Activated CD4-positive, alpha-beta T cell treated with anti-CD3 and anti-CD28 coated beads, Interleukin-2, amount 10 ng/mL, durations not matched to agents 24 days and 14 days (primary cell): ENCODE measurements around the gene GPD2. TPM values are rescaled to one million over a fixed set of nuclear protein-coding genes. Genes with fewer than 3 reads are reported as not detected.

Experiments used
- DNase-seq: peaks from one replicate; pipeline ENCODE4 v3.0.0; 2022
- H3K27ac Mint-ChIP-seq: one replicate; pipeline ENCODE4 v1.8.0; 2022; ENCODE audit warnings: mild to moderate bottlenecking, mixed read lengths
- H3K27me3 Mint-ChIP-seq: one replicate; pipeline ENCODE4 v1.8.0; 2022; ENCODE audit warnings: mixed read lengths
- H3K36me3 Mint-ChIP-seq: one replicate; pipeline ENCODE4 v1.8.0; 2022; ENCODE audit warnings: low read depth, mild to moderate bottlenecking, mixed read lengths
- H3K4me1 Mint-ChIP-seq: one replicate; pipeline ENCODE4 v1.8.0; 2021; ENCODE audit warnings: mixed read lengths
- H3K4me3 Mint-ChIP-seq: one replicate; pipeline ENCODE4 v1.8.0; 2022; ENCODE audit warnings: mild to moderate bottlenecking, moderate library complexity, mixed read lengths
- H3K9me3 Mint-ChIP-seq: one replicate; pipeline ENCODE4 v1.8.0; 2021; ENCODE audit warnings: mixed read lengths
- intact Hi-C: fragments of 100-400 bp; cut with micrococcal nuclease; formaldehyde crosslinking; loops from one replicate; pipeline ENCODE4 v1.15.1; 2023
- total RNA-seq: library from RNA; stranded (reverse); gene quantifications from 2 replicates; pipeline ENCODE4 v1.2.3, GENCODE V29; 2022

Gene GPD2
- 18.0 and 19.7 TPM in 2 replicates for total RNA-seq

GRCh38 chr2:156435718-156436496 is at the start of gene GPD2:
GPD2 (plus strand) TSS chr2:156436379; CDS start chr2:156476106, 39,727 bp downstream.
- H3K27me3 Mint-ChIP-seq: no peaks in the 10 kb centered on the region
- peak within 1 kb of the TSS; percentile 93 for H3K4me3 Mint-ChIP-seq
- H3K27ac Mint-ChIP-seq: peak within 1 kb of the TSS; percentile 98
- intact Hi-C loops: loop anchor here (1.0 to 10.0 kb wide), 5 partner anchors 23 to 95 kb away; no protein-coding TSS in a partner anchor
- peaks cover 37% of the 10 kb centered on the region for H3K4me1 Mint-ChIP-seq
- peaks cover 17% of the 10 kb centered on the region for H3K36me3 Mint-ChIP-seq
- peaks cover 4% of the 10 kb centered on the region for H3K9me3 Mint-ChIP-seq
- DNase-seq: peak; percentile 89

- peaks cover 11% of the 10 kb centered on the region for H3K4me1 Mint-ChIP-seq
- no peak for DNase-seq
- intact Hi-C loops: no loop called here
- no peaks in the 10 kb centered on the region for H3K9me3 Mint-ChIP-seq
- H3K27me3 Mint-ChIP-seq: no peaks in the 10 kb centered on the region
- H3K36me3 Mint-ChIP-seq: no peaks in the 10 kb centered on the region
- no peak overlapping the region for H3K4me3 Mint-ChIP-seq
- H3K27ac Mint-ChIP-seq: no peak overlapping the region
Observed at GRCh38 chr2:156394033-156394741, 42.0 kb upstream of the GPD2 start.

DNA sequence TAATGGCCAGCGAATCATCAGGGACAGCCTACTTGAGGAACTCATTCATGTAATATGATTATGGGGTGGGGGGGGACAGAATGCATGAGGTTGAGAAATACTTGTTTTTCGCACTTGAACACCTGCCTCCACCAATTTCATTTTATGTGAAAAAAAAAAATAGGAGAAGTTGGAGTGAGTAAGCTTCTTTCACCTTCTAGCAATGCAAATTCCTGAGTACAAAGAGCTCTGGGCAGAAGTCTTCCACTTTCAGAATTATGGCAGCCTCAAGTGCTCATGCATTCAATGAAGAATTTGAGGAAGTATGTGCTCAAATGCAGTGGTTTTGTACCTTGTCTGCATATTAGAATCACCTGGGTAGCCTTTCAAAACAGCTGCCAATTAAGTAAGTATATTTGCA is 40.1 kb upstream of the GPD2 start:
- Mint-ChIP-seq H3K9me3 (no peaks in the 10 kb centered on the region), H3K4me1 (peaks cover 26% of the 10 kb centered on the region), H3K36me3 (no peaks in the 10 kb centered on the region), H3K4me3 (no peak overlapping the region), H3K27ac (no peak overlapping the region), H3K27me3 (peaks cover 5% of the 10 kb centered on the region)
- intact Hi-C loops: no loop called here
- DNase-seq: no peak

GRCh38 chr2:156397229-156397628 is 39.0 kb upstream of the GPD2 start:
- Mint-ChIP-seq H3K4me3 (no peak overlapping the region), H3K4me1 (peaks cover 36% of the 10 kb centered on the region), H3K27me3 (peaks cover 5% of the 10 kb centered on the region), H3K27ac (no peak overlapping the region), H3K9me3 (no peaks in the 10 kb centered on the region), H3K36me3 (no peaks in the 10 kb centered on the region)
- no peak for DNase-seq
- intact Hi-C loops: no loop called here

- H3K4me3 Mint-ChIP-seq: no peak overlapping the region
- intact Hi-C loops: no loop called here
- H3K4me1 Mint-ChIP-seq: peaks cover 36% of the 10 kb centered on the region
- H3K36me3 Mint-ChIP-seq: no peaks in the 10 kb centered on the region
- H3K9me3 Mint-ChIP-seq: no peaks in the 10 kb centered on the region
- H3K27ac Mint-ChIP-seq: no peak overlapping the region
- peak; percentile 60 for DNase-seq
- H3K27me3 Mint-ChIP-seq: peaks cover 5% of the 10 kb centered on the region
Observed at GRCh38 chr2:156398176-156398575, 38.0 kb upstream of the GPD2 start.

- Mint-ChIP-seq H3K9me3 (no peaks in the 10 kb centered on the region), H3K27me3 (peaks cover 5% of the 10 kb centered on the region), H3K4me1 (peaks cover 36% of the 10 kb centered on the region), H3K36me3 (no peaks in the 10 kb centered on the region), H3K4me3 (peak overlapping the region; percentile 92), H3K27ac (peak overlapping the region; percentile 96)
- DNase-seq: no peak
- intact Hi-C loops: no loop called here
Observed at GRCh38 chr2:156399224-156399949, 36.8 kb upstream of the GPD2 start.

GRCh38 chr2:156399950-156400705 is 36.1 kb upstream of the GPD2 start:
- H3K4me1 Mint-ChIP-seq: peaks cover 36% of the 10 kb centered on the region
- H3K27ac Mint-ChIP-seq: peak overlapping the region; percentile 96
- peaks cover 5% of the 10 kb centered on the region for H3K27me3 Mint-ChIP-seq
- H3K36me3 Mint-ChIP-seq: no peaks in the 10 kb centered on the region
- H3K9me3 Mint-ChIP-seq: no peaks in the 10 kb centered on the region
- peak; percentile 76 for DNase-seq
- intact Hi-C loops: loop anchor here (1.0 to 10.0 kb wide), 8 partner anchors 15 to 1065 kb away; no protein-coding TSS in a partner anchor
- peak overlapping the region; percentile 92 for H3K4me3 Mint-ChIP-seq

DNA sequence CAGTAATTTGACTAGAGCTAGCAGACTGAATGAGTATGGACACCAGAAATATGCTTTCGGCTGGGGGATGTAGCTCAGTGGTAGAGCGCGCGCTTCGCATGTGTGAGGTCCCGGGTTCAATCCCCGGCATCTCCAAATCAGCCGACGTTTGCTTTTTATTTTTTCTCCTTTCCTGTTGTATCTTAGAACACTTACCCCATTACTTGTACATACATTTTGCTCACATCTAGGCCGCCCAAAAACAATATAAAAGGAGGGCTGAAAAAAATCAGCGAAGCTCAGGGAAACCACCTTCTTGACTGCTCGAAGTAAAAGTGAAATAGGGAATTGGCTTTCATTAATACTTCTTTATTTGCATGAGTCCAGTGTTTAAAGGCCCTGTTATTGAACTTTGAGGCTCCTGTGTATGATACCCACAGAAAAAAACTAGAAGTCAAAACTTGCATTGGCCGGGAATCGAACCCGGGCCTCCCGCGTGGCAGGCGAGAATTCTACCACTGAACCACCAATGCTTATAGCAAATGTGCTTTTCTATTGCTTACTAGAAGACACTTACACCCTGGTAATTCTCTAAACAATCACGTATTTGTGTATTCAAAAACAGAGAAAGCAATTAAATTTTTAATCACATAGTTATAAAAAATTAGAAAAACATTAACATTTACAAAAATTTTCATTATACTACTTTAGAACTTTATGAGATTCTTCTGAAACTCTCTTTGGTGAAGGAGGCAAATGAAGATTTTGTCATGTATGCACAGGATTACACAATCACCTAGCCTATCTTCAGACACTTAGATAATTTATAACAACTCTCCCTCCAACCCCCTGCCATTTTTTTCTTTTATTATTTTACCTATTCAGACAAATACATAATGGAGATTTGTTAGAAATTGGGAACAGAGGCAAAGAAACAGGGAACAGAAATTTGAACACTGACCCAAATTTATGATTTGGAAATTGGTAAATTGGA is 35.2 kb upstream of the GPD2 start:
- Mint-ChIP-seq H3K27me3 (peaks cover 5% of the 10 kb centered on the region), H3K36me3 (no peaks in the 10 kb centered on the region), H3K4me1 (peaks cover 36% of the 10 kb centered on the region), H3K4me3 (peak overlapping the region; percentile 92), H3K27ac (peak overlapping the region; percentile 96), H3K9me3 (no peaks in the 10 kb centered on the region)
- intact Hi-C loops: loop anchor here (1.0 to 10.0 kb wide), 10 partner anchors 16 to 1064 kb away; partner anchors contain the start of gene GPD2
- peak; percentile 94 for DNase-seq

DNA sequence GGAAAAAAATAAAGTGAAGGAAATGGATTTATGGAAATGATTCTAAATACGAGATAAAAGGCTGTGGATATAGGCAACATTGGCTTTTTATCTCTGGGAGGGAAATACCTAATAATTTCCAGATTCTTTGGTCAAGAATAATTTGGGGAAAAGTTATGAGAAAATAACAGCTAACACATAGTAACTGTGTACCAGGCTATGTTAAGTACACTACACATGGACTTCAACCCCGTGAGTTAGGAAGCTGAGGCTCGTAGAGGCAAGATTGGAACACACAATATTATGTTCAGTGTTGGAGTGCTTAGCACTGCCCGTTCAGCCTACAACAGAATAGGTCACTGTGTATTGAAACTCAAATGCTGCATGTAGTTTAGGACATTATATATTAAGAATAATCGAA is 34.3 kb upstream of the GPD2 start:
- H3K9me3 Mint-ChIP-seq: no peaks in the 10 kb centered on the region
- intact Hi-C loops: loop anchor here (1.0 to 10.0 kb wide), 6 partner anchors 34 to 1063 kb away; partner anchors contain the start of gene GPD2

DNA sequence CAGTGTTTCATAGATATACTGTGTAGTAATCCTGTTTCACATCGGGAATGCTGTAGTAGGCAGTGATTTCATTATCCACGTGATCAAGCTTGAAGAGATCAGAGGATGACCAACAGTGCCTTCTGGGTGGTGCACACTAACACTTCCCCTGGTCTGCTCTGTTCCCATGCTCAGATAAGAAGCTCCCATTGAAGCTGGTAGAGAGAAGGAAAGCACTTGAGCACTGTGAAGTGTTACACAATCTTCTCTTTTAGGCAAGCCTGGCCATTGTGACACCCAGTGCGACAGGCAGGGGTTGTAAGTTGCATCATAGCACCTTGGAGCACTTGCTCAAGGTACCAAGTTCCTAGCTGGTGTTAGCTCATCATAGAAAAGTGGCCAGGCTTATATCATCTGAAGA is 30.6 kb upstream of the GPD2 start:
- H3K9me3 Mint-ChIP-seq: no peaks in the 10 kb centered on the region
- intact Hi-C loops: loop anchor here (10.0 kb wide), 2 partner anchors 489 to 1059 kb away; no protein-coding TSS in a partner anchor
- H3K4me1 Mint-ChIP-seq: peaks cover 18% of the 10 kb centered on the region

More for the DNA sequence above, 34.3 kb upstream of the GPD2 start:
- DNase-seq: no peak
- H3K27me3 Mint-ChIP-seq: peaks cover 7% of the 10 kb centered on the region
- H3K4me3 Mint-ChIP-seq: no peak overlapping the region
- peaks cover 40% of the 10 kb centered on the region for H3K4me1 Mint-ChIP-seq
- H3K27ac Mint-ChIP-seq: no peak overlapping the region
- no peaks in the 10 kb centered on the region for H3K36me3 Mint-ChIP-seq

GRCh38 chr2:156411835-156412234 is 24.3 kb upstream of the GPD2 start:
- Mint-ChIP-seq H3K36me3 (no peaks in the 10 kb centered on the region), H3K4me3 (no peak overlapping the region), H3K9me3 (no peaks in the 10 kb centered on the region), H3K27ac (no peak overlapping the region), H3K27me3 (peaks cover 19% of the 10 kb centered on the region), H3K4me1 (no peaks in the 10 kb centered on the region)
- DNase-seq: no peak
- intact Hi-C loops: no loop called here

More for the DNA sequence above, 30.6 kb upstream of the GPD2 start:
- H3K4me3 Mint-ChIP-seq: no peak overlapping the region
- DNase-seq: no peak
- H3K36me3 Mint-ChIP-seq: no peaks in the 10 kb centered on the region
- peaks cover 15% of the 10 kb centered on the region for H3K27me3 Mint-ChIP-seq
- H3K27ac Mint-ChIP-seq: no peak overlapping the region

DNA sequence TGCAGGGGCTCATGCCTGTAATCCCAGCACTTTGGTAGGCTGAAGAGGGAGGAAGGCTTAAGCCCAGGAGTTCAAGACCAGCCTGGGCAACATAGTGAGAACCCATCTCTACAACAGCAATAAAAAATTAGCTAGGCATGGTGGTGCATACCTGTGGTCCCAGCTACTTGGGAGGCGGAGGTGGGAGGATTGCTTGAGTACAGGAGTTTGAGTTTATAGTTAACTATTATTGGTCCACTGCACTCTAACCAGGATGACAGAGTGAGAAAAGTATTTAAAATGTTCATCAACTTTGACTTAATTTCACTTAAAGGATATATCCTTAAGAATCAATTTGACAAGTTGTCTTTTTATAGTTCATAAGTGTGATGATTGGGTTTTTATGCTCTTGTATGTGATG is 14.3 kb upstream of the GPD2 start:
- H3K4me1 Mint-ChIP-seq: no peaks in the 10 kb centered on the region
- H3K27me3 Mint-ChIP-seq: peaks cover 33% of the 10 kb centered on the region
- no peak for DNase-seq
- intact Hi-C loops: no loop called here
- no peaks in the 10 kb centered on the region for H3K9me3 Mint-ChIP-seq
- H3K36me3 Mint-ChIP-seq: no peaks in the 10 kb centered on the region
- H3K27ac Mint-ChIP-seq: no peak overlapping the region
- no peak overlapping the region for H3K4me3 Mint-ChIP-seq
